ENCODE results near the gene SLC39A3.
"Not testable (repeated sequence)": the region's sequence is repeated elsewhere in the genome, so short reads cannot be mapped to it uniquely, and the experiment has no call there.

DNA sequence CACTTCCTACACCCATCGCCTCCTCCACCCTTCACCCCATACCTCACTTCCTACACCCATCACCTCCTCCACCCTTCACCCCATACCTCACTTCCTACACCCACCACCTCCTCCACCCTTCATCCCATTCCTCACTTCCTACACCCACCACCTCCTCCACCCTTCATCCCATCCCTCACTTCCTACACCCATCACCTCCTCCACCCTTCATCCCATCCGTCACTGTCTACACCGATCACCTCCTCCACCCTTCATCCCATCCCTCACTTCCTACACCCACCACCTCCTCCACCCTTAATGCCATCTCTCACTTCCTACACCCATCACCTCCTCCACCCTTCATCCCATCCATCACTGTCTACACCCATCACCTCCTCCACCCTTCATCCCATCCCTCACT lies 26.6 kb downstream of the SLC39A3 start:
- not testable (repeated sequence) for TF ChIP-seq POLR2A (IDR thresholded peaks at IDR 0.05)
- TF ChIP-seq, protein P1, sequence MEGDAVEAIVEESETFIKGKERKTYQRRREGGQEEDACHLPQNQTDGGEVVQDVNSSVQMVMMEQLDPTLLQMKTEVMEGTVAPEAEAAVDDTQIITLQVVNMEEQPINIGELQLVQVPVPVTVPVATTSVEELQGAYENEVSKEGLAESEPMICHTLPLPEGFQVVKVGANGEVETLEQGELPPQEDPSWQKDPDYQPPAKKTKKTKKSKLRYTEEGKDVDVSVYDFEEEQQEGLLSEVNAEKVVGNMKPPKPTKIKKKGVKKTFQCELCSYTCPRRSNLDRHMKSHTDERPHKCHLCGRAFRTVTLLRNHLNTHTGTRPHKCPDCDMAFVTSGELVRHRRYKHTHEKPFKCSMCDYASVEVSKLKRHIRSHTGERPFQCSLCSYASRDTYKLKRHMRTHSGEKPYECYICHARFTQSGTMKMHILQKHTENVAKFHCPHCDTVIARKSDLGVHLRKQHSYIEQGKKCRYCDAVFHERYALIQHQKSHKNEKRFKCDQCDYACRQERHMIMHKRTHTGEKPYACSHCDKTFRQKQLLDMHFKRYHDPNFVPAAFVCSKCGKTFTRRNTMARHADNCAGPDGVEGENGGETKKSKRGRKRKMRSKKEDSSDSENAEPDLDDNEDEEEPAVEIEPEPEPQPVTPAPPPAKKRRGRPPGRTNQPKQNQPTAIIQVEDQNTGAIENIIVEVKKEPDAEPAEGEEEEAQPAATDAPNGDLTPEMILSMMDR (IDR thresholded peaks at IDR 0.05), result not testable (repeated sequence)

Data from thyroid gland (tissue), 4 donors.